Liver (tissue), 9 donors: Measurements from ENCODE around the gene RASGRP3. TPM values are rescaled to one million over a fixed set of nuclear protein-coding genes. Genes with fewer than 3 reads are reported as not detected.

Experiments
- DNase-seq: peaks from one replicate; pipeline ENCODE4 v3.0.0-alpha.2; 2017; ENCODE audit warnings: low spot score
- H3K27ac ChIP-seq, 2 donors: one replicate each; pipeline ENCODE4 v1.7.0; 2013; ENCODE audit warnings: inconsistent platforms in 2 of 2, low read length in 2 of 2, control low read depth in 1 of 2, low read depth in 1 of 2, mild to moderate bottlenecking in 1 of 2
- H3K27me3 ChIP-seq, 4 donors: one replicate each; pipeline versions ENCODE4 v1.6.1 to v1.7.0; 2013; ENCODE audit warnings: low read length in 3 of 4, inconsistent platforms in 1 of 4, mild to moderate bottlenecking in 1 of 4, moderate library complexity in 1 of 4; ENCODE audit not compliant: control insufficient read depth in 4 of 4, insufficient read depth in 4 of 4
- H3K36me3 ChIP-seq, 4 donors: one replicate each; pipeline versions ENCODE4 v1.6.1 to v1.7.0; 2013; ENCODE audit warnings: low read length in 3 of 4, mild to moderate bottlenecking in 3 of 4, low read depth in 1 of 4, moderate library complexity in 1 of 4; ENCODE audit not compliant: control insufficient read depth in 4 of 4, insufficient read depth in 3 of 4
- H3K4me1 ChIP-seq, 4 donors: one replicate each; pipeline versions ENCODE4 v1.6.1 to v1.7.0; 2013; ENCODE audit warnings: low read length in 3 of 4, mild to moderate bottlenecking in 3 of 4, moderate library complexity in 1 of 4; ENCODE audit not compliant: control insufficient read depth in 4 of 4, insufficient read depth in 4 of 4
- H3K4me3 ChIP-seq, 3 donors: one replicate each; pipeline versions ENCODE4 v1.6.1 to v1.7.0; 2013; ENCODE audit warnings: low read length in 3 of 3, control low read depth in 1 of 3, low read depth in 1 of 3, mild to moderate bottlenecking in 1 of 3
- H3K9ac ChIP-seq, 2 donors: one replicate each; pipeline ENCODE4 v1.7.0; 2013; ENCODE audit warnings: low read length in 2 of 2, mild to moderate bottlenecking in 2 of 2, moderate library complexity in 2 of 2, control low read depth in 1 of 2, low read depth in 1 of 2
- H3K9me3 ChIP-seq, 4 donors: one replicate each; pipeline versions ENCODE4 v1.6.1 to v1.7.0; 2013; ENCODE audit warnings: low read length in 3 of 4; ENCODE audit not compliant: control insufficient read depth in 4 of 4
- EGR1 ChIP-seq, 2 donors: IDR thresholded peaks; 2 replicates each; pipeline ENCODE4 v1.6.1; 2016 to 2018; ENCODE audit warnings: antibody characterized with exemption in 2 of 2, low read depth in 2 of 2
- FOXA1 ChIP-seq: IDR thresholded peaks from 2 replicates; pipeline ENCODE4 v1.6.1; 2016; ENCODE audit warnings: antibody characterized with exemption
- FOXA2 ChIP-seq: IDR thresholded peaks from 2 replicates; pipeline ENCODE4 v1.6.1; 2016; ENCODE audit warnings: antibody characterized with exemption
- GABPA ChIP-seq, 2 donors: IDR thresholded peaks in 1 of 2; conservative IDR thresholded peaks in 1 of 2; 2 replicates each; pipeline ENCODE4 v1.6.1; 2016; ENCODE audit warnings: antibody characterized with exemption in 2 of 2, mild to moderate bottlenecking in 1 of 2, moderate library complexity in 1 of 2
- HNF4A ChIP-seq, 2 donors: conservative IDR thresholded peaks; 2 replicates each; pipeline ENCODE4 v1.6.1; 2016; ENCODE audit warnings: antibody characterized with exemption in 2 of 2, mild to moderate bottlenecking in 2 of 2
- HNF4G ChIP-seq: IDR thresholded peaks from 2 replicates; pipeline ENCODE4 v1.6.1; 2016; ENCODE audit warnings: antibody characterized with exemption
- RAD21 ChIP-seq, 2 donors: IDR thresholded peaks; 2 replicates each; pipeline ENCODE4 v1.6.1; 2016; ENCODE audit warnings: antibody characterized with exemption in 2 of 2, mild to moderate bottlenecking in 2 of 2
- SP1 ChIP-seq: IDR thresholded peaks from 2 replicates; pipeline ENCODE4 v1.6.1; 2018; ENCODE audit warnings: antibody characterized with exemption, mild to moderate bottlenecking
- WGBS: extraction: QIAGEN DNeasy Blood & Tissue Kit; methylation state at CpG from one replicate; pipeline ENCODE4 v1.1.7; 2013; 5-methylcytosine and 5-hydroxymethylcytosine counted together
- polyA plus RNA-seq, 2 donors: library from polyadenylated mRNA; stranded (reverse) in 1 of 2; unstranded in 1 of 2; fragments of 200-250 nt in 1 of 2; fragments of >200 nt in 1 of 2; fragmentation: Nextera tagmentation in 1 of 2; extraction: Ambion mirVana in 1 of 2; gene quantifications; one replicate each; pipeline versions ENCODE4 v1.2.1 to v1.2.3, GENCODE V29; 2013 to 2015
- total RNA-seq, 2 donors: library from RNA; depleted of rRNA; stranded (reverse); fragments of >200 nt; gene quantifications; one replicate each; pipeline ENCODE4 v1.2.3, GENCODE V29; 2014
- TF ChIP-seq, protein P1 (sequence below): IDR thresholded peaks from 2 replicates; pipeline ENCODE4 v1.6.1; 2016; ENCODE audit warnings: antibody characterized with exemption
- TF ChIP-seq, protein P2 (sequence below): IDR thresholded peaks from 2 replicates; pipeline ENCODE4 v1.6.1; 2016; ENCODE audit warnings: antibody characterized with exemption
- TF ChIP-seq, protein P3 (sequence below): IDR thresholded peaks from 2 replicates; pipeline ENCODE4 v1.6.1; 2016; ENCODE audit warnings: antibody characterized with exemption, mild to moderate bottlenecking
- donor health status: healthy.
- donor health status: healthy.
- donor health status: healthy.
- donor health status: healthy.
- donor health status: healthy.

The RASGRP3 gene
- total and polyA plus RNA-seq, 4 donors, result 1.8 to 9.9 (median 7.0) TPM

DNA sequence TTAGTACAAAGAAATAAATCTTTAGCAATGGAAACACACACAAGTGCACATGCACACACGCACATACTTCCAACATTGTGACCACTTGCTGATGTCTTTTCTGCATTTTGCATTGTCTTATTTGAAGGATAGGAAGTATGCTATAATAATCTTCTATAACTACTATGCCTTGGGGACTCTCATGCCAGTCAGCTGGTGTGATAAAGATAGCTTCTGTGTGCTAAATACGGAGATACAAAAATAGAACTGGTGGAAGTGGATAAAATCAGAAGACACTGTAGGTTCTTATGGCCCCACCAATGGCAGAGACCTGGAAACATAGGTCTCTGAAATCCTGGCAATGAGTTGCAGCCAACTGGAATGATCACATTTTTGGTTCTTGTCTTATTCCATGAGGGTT lies 31.5 kb upstream of the RASGRP3 start:
- TF ChIP-seq FOXA2, result no peak
- no peaks in the 10 kb centered on the region for H3K36me3 ChIP-seq
- no peaks in the 10 kb centered on the region for H3K27me3 ChIP-seq
- H3K4me3 ChIP-seq, result no peak overlapping the region
- H3K27ac ChIP-seq, result no peak overlapping the region
- H3K9ac ChIP-seq, result no peak overlapping the region
- no peak for DNase-seq
- 76% methylated on average over 2 of the region's 2 CpGs for WGBS
- H3K4me1 ChIP-seq, result peaks cover 0 to 4% (median 0%) of the 10 kb centered on the region in 4 donors
- no peaks in the 10 kb centered on the region for H3K9me3 ChIP-seq

DNA sequence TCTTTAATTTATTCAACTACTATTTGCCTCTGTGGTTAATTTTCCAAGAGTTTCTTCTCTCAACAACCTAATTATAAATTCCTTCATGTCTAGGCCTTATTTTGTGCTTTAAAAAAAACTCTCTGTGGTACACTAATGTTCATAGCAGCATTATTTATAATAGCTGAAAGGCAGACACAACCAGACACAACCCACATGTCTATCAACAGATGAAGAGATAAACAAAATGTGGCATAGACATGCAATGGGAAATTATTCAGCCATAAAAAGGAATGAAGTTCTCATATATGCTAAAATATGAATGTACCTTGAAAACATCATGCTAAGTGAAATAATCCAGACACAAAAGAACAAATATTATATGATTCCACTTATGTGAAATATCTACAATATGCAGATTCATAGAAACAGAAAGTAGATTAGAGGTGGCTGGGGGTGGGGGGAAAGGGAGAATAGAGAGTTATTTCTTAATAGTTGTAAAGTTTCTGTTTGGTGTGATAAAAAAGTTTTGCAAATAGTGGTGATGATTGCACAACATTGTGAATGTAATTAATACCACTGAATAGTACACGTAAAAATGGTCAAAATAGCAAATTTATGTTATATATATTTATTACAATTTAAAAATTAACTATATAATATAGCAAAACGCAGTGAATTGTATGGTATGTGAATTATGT lies 28.1 kb upstream of the RASGRP3 start:
- Histone ChIP-seq H3K4me1 (peaks cover 0 to 7% (median 4%) of the 10 kb centered on the region in 4 donors), H3K27ac (peak overlapping the region; percentile 52 to 57), H3K9ac (no peak overlapping the region), H3K9me3 (peaks cover 0 to 2% (median 0%) of the 10 kb centered on the region in 4 donors), H3K4me3 (no peak overlapping the region), H3K27me3 (no peaks in the 10 kb centered on the region), H3K36me3 (no peaks in the 10 kb centered on the region)
- TF ChIP-seq, protein P1, sequence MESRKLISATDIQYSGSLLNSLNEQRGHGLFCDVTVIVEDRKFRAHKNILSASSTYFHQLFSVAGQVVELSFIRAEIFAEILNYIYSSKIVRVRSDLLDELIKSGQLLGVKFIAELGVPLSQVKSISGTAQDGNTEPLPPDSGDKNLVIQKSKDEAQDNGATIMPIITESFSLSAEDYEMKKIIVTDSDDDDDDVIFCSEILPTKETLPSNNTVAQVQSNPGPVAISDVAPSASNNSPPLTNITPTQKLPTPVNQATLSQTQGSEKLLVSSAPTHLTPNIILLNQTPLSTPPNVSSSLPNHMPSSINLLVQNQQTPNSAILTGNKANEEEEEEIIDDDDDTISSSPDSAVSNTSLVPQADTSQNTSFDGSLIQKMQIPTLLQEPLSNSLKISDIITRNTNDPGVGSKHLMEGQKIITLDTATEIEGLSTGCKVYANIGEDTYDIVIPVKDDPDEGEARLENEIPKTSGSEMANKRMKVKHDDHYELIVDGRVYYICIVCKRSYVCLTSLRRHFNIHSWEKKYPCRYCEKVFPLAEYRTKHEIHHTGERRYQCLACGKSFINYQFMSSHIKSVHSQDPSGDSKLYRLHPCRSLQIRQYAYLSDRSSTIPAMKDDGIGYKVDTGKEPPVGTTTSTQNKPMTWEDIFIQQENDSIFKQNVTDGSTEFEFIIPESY, result no peak
- no peak for TF ChIP-seq SP1
- TF ChIP-seq HNF4A (conservative IDR thresholded peaks at IDR 0.05), result peak in 1 of 2 donors; percentile 17
- DNase-seq, result no peak
- 53% methylated on average over 2 of the region's 2 CpGs for WGBS

DNA sequence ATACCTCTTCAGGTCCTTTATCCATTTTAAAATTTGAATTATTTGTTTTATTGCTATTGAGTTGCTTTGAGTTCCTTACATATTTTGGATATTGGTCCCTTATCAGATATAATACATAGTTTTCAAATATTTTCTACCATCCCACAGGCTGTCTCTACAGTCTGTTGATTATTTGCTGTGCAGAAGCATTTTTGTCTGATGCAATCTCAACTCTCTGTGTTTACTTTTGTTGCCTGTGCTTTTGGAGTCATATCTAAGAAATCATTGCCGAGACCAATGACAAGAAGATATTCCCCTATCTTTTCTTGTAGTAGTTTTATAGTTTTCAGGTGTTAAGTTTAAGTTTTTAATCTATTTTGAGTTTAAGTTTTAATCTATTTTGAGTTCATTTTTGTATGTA lies 25.2 kb upstream of the RASGRP3 start:
- H3K27me3 ChIP-seq, result no peaks in the 10 kb centered on the region
- H3K9ac ChIP-seq, result no peak overlapping the region
- H3K4me3 ChIP-seq, result no peak overlapping the region
- DNase-seq, result no peak
- H3K27ac ChIP-seq, result no peak overlapping the region
- H3K9me3 ChIP-seq, result peaks cover 0 to 3% (median 0%) of the 10 kb centered on the region in 4 donors
- no peak for TF ChIP-seq HNF4G
- peak; percentile 66 for TF ChIP-seq FOXA2
- TF ChIP-seq SP1, result no peak
- TF ChIP-seq, protein P2, sequence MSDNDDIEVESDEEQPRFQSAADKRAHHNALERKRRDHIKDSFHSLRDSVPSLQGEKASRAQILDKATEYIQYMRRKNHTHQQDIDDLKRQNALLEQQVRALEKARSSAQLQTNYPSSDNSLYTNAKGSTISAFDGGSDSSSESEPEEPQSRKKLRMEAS, result no peak
- WGBS, result 0% methylated on average over 1 of the region's 1 CpG
- H3K4me1 ChIP-seq, result peaks cover 0 to 7% (median 4%) of the 10 kb centered on the region in 4 donors
- H3K36me3 ChIP-seq, result no peaks in the 10 kb centered on the region

DNA sequence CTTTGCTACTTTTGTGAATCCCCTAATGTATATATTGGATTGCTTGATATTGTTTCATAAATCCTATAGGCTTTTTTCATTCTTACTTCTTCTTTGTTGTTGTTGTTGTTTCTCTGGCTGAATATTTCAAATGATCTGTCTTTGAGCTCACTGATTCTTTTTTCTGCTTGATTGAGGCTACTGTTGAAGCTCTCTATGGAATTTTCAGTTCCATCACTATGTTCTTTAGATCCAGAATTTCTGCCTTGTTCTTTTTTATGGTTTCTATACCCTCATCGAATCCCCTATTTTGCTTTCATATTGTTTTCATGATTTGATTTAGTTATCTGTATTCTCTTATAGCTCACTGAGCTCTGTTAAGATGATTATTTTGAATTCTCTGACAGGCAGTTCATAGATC lies 24.6 kb upstream of the RASGRP3 start:
- Histone ChIP-seq H3K36me3 (no peaks in the 10 kb centered on the region), H3K4me1 (peaks cover 0 to 7% (median 4%) of the 10 kb centered on the region in 4 donors), H3K9ac (no peak overlapping the region), H3K4me3 (no peak overlapping the region), H3K27ac (no peak overlapping the region), H3K27me3 (no peaks in the 10 kb centered on the region), H3K9me3 (peaks cover 0 to 3% (median 0%) of the 10 kb centered on the region in 4 donors)
- WGBS, result 90% methylated on average over 1 of the region's 1 CpG
- no peak for DNase-seq
- TF ChIP-seq, protein P3, sequence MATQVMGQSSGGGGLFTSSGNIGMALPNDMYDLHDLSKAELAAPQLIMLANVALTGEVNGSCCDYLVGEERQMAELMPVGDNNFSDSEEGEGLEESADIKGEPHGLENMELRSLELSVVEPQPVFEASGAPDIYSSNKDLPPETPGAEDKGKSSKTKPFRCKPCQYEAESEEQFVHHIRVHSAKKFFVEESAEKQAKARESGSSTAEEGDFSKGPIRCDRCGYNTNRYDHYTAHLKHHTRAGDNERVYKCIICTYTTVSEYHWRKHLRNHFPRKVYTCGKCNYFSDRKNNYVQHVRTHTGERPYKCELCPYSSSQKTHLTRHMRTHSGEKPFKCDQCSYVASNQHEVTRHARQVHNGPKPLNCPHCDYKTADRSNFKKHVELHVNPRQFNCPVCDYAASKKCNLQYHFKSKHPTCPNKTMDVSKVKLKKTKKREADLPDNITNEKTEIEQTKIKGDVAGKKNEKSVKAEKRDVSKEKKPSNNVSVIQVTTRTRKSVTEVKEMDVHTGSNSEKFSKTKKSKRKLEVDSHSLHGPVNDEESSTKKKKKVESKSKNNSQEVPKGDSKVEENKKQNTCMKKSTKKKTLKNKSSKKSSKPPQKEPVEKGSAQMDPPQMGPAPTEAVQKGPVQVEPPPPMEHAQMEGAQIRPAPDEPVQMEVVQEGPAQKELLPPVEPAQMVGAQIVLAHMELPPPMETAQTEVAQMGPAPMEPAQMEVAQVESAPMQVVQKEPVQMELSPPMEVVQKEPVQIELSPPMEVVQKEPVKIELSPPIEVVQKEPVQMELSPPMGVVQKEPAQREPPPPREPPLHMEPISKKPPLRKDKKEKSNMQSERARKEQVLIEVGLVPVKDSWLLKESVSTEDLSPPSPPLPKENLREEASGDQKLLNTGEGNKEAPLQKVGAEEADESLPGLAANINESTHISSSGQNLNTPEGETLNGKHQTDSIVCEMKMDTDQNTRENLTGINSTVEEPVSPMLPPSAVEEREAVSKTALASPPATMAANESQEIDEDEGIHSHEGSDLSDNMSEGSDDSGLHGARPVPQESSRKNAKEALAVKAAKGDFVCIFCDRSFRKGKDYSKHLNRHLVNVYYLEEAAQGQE, result no peak
- TF ChIP-seq, protein P1, result no peak
- no peak for TF ChIP-seq EGR1 (IDR thresholded peaks at IDR 0.05; ENCODE audit: low read depth in 2 of 2)
- TF ChIP-seq GABPA (IDR thresholded peaks at IDR 0.05 in 1 of 2, conservative IDR thresholded peaks at IDR 0.05 in 1 of 2), result no peak
- TF ChIP-seq RAD21 (IDR thresholded peaks at IDR 0.05), result no peak
- no peak for TF ChIP-seq FOXA1
